Neural cell (in vitro differentiated cells): ENCODE measurements around the gene MYO1D.

Experiments used
- EP300 ChIP-seq: fragments of 450-650 bp; conservative IDR thresholded peaks from 2 replicates; pipeline ENCODE4 v1.6.1; 2014; ENCODE audit warnings: antibody characterized with exemption, mild to moderate bottlenecking, moderate library complexity; ENCODE audit not compliant: poor library complexity, severe bottlenecking
- EZH2 ChIP-seq: fragments of 200-600, 300-800 bp; shearing (Covaris generic), sonication (generic); IDR thresholded peaks from 2 replicates; pipeline ENCODE4 v1.6.1; 2014; ENCODE audit warnings: antibody characterized with exemption, low read length, borderline replicate concordance, mild to moderate bottlenecking; ENCODE audit not compliant: insufficient read depth, poor library complexity, severe bottlenecking
- MXI1 ChIP-seq: fragments of 450-650 bp; conservative IDR thresholded peaks from 2 replicates; pipeline ENCODE4 v1.6.1; 2014; ENCODE audit warnings: antibody characterized with exemption, mild to moderate bottlenecking; ENCODE audit not compliant: poor library complexity, severe bottlenecking
- POLR2AphosphoS5 ChIP-seq: IDR thresholded peaks from 2 replicates; pipeline ENCODE4 v1.6.1; 2012
- RAD21 ChIP-seq: fragments of 450-650 bp; conservative IDR thresholded peaks from 2 replicates; pipeline ENCODE4 v1.6.1; 2014; ENCODE audit warnings: antibody characterized with exemption, mild to moderate bottlenecking, moderate library complexity
- TF ChIP-seq, protein P1 (sequence below): fragments of 450-650 bp; IDR thresholded peaks from 2 replicates; pipeline ENCODE4 v1.5.1; 2014; ENCODE audit warnings: antibody characterized with exemption, mild to moderate bottlenecking, moderate library complexity; ENCODE audit not compliant: poor library complexity, severe bottlenecking

DNA sequence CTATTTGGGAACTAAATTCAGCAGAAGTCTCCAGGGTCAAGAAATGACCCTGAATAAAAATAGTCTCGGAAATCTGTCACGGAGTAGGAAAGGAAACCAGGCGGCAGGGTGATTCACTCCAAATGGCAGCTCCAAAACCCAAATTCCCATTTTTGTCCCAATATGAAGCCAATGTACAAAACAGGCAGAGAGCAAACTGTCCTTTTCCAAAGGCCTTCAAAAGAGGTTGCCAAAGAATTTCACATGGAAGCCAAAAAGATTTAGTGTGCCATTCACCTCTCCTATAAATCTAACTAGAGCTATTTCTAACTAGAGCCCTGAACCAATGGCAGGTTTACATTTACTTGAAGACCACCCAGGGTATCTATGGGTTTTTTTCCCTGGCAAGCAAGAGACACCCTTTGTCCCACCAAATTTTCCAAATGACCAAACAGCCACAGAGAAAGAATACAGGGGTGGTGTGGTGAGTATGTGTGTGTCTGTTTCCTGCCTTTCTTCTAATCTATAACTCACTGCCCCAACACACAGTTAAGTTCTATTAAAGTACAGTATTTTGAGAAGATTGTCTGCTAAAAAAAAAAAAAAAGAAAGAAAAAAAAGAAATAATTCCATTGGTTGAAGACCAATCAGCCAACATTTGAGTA, 6.8 kb downstream of the MYO1D start:
- TF ChIP-seq, protein P1, sequence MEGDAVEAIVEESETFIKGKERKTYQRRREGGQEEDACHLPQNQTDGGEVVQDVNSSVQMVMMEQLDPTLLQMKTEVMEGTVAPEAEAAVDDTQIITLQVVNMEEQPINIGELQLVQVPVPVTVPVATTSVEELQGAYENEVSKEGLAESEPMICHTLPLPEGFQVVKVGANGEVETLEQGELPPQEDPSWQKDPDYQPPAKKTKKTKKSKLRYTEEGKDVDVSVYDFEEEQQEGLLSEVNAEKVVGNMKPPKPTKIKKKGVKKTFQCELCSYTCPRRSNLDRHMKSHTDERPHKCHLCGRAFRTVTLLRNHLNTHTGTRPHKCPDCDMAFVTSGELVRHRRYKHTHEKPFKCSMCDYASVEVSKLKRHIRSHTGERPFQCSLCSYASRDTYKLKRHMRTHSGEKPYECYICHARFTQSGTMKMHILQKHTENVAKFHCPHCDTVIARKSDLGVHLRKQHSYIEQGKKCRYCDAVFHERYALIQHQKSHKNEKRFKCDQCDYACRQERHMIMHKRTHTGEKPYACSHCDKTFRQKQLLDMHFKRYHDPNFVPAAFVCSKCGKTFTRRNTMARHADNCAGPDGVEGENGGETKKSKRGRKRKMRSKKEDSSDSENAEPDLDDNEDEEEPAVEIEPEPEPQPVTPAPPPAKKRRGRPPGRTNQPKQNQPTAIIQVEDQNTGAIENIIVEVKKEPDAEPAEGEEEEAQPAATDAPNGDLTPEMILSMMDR: no peak
- TF ChIP-seq EZH2 (no peak), MXI1 (no peak), POLR2AphosphoS5 (no peak), EP300 (no peak), RAD21 (no peak)
